IMR-90 (cell line): ENCODE measurements around the gene ERVK3-1. TPM values are rescaled to one million over a fixed set of nuclear protein-coding genes. Genes with fewer than 3 reads are reported as not detected.

Source experiments
- ATAC-seq: fragments of 200-7000 bp; cut with Tn5 transposase; 2 replicates; pipeline ENCODE4 v1.9.1; 2020; ENCODE audit warnings: low read depth, mild to moderate bottlenecking, moderate library complexity
- BruUV-seq: library from RNA; stranded (reverse); fragments of 400-500 nt; replicated peaks from 2 replicates; lab custom pipeline; 2021; lab: Mats Ljungman, UMichigan
- CTCF ChIA-PET: fragments of 300-600 bp; formaldehyde crosslinking; extraction: SDS; loops from one replicate; lab custom pipeline; 2021; ENCODE audit warnings: antibody characterized with exemption; lab: Yijun Ruan, JAX
- POLR2A ChIA-PET: fragments of 300-600 bp; sonication (Branson Sonifier 250); formaldehyde crosslinking; loops from one replicate; lab custom pipeline; 2022; ENCODE audit warnings: antibody characterized with exemption; ENCODE audit not compliant: unreplicated experiment; lab: Charles Lee
- DNase-seq: peaks from one replicate; pipeline ENCODE4 v3.0.0; 2013
- H2AFZ ChIP-seq: replicated peaks from 2 replicates; pipeline ENCODE3; 2013; ENCODE audit warnings: low read length, mild to moderate bottlenecking; ENCODE audit not compliant: poor library complexity
- H2AK5ac ChIP-seq: 2 replicates; pipeline ENCODE4 v1.6.1; 2013; ENCODE audit warnings: low read depth, low read length, inconsistent platforms
- H2AK9ac ChIP-seq: replicated peaks from 2 replicates; pipeline ENCODE3; 2013; ENCODE audit warnings: mild to moderate bottlenecking, low read depth, low read length, moderate library complexity; ENCODE audit not compliant: poor library complexity
- H2BK120ac ChIP-seq: 2 replicates; pipeline ENCODE4 v1.6.1; 2013; ENCODE audit warnings: low read depth, low read length, inconsistent platforms
- H2BK15ac ChIP-seq: 3 replicates; pipeline ENCODE4 v1.6.1; 2013; ENCODE audit warnings: low read depth, low read length, inconsistent platforms
- H2BK20ac ChIP-seq: 2 replicates; pipeline ENCODE4 v1.6.1; 2013; ENCODE audit warnings: low read depth, mild to moderate bottlenecking, inconsistent platforms, low read length, moderate library complexity
- H2BK5ac ChIP-seq: 2 replicates; pipeline ENCODE4 v1.6.1; 2013; ENCODE audit warnings: mild to moderate bottlenecking, low read depth, low read length, inconsistent platforms; ENCODE audit not compliant: poor library complexity, severe bottlenecking
- H3K14ac ChIP-seq: replicated peaks from 2 replicates; pipeline ENCODE4 v1.6.1; 2013; ENCODE audit warnings: low read depth, low read length, inconsistent platforms
- H3K18ac ChIP-seq: 2 replicates; pipeline ENCODE4 v1.6.1; 2013; ENCODE audit warnings: low read depth, low read length, control low read depth
- H3K23ac ChIP-seq: 2 replicates; pipeline ENCODE4 v1.6.1; 2013; ENCODE audit warnings: low read depth, low read length, inconsistent platforms
- H3K27ac ChIP-seq: 2 replicates; pipeline ENCODE4 v1.5.1; 2013; ENCODE audit warnings: mild to moderate bottlenecking, control low read depth, low read length; ENCODE audit not compliant: insufficient read depth
- H3K27me3 ChIP-seq: 2 replicates; pipeline ENCODE4 v1.6.1; 2013; ENCODE audit warnings: low read length; ENCODE audit not compliant: control insufficient read depth, insufficient read depth
- H3K36me3 ChIP-seq: 2 replicates; pipeline ENCODE4 v1.6.1; 2013; ENCODE audit warnings: low read length, mixed read lengths; ENCODE audit not compliant: control insufficient read depth, insufficient read depth
- H3K4ac ChIP-seq: 2 replicates; pipeline ENCODE4 v1.6.1; 2013; ENCODE audit warnings: low read depth, low read length, inconsistent platforms
- H3K4me1 ChIP-seq: 2 replicates; pipeline ENCODE4 v1.6.1; 2013; ENCODE audit warnings: low read length, mixed read lengths; ENCODE audit not compliant: control insufficient read depth, insufficient read depth
- H3K4me2 ChIP-seq: 2 replicates; pipeline ENCODE4 v1.6.1; 2013; ENCODE audit warnings: low read depth, mild to moderate bottlenecking, control low read depth, low read length, moderate library complexity
- H3K4me3 ChIP-seq: 2 replicates; pipeline ENCODE4 v1.5.1; 2013; ENCODE audit warnings: low read depth, mild to moderate bottlenecking, control low read depth, low read length, moderate library complexity; ENCODE audit not compliant: insufficient read depth
- H3K56ac ChIP-seq: 2 replicates; pipeline ENCODE4 v1.6.1; 2013; ENCODE audit warnings: low read length, inconsistent platforms; ENCODE audit not compliant: insufficient read depth; ENCODE audit errors: extremely low read depth
- H3K79me1 ChIP-seq, 2 experiments: 2 replicates each; pipeline ENCODE4 v1.6.1; 2013; ENCODE audit warnings: low read length in 2 of 2, inconsistent platforms in 1 of 2, low read depth in 1 of 2
- H3K9ac ChIP-seq: 2 replicates; pipeline ENCODE4 v1.6.1; 2013; ENCODE audit warnings: low read depth, low read length, control low read depth
- H3K9me1 ChIP-seq: 2 replicates; pipeline ENCODE4 v1.6.1; 2013; ENCODE audit warnings: low read length, inconsistent platforms; ENCODE audit not compliant: insufficient read depth
- H3K9me3 ChIP-seq: 2 replicates; pipeline ENCODE4 v1.6.1; 2013; ENCODE audit warnings: low read length; ENCODE audit not compliant: control insufficient read depth, insufficient read depth
- H4K20me1 ChIP-seq: 2 replicates; pipeline ENCODE4 v1.6.1; 2013; ENCODE audit warnings: low read length, inconsistent platforms; ENCODE audit not compliant: insufficient read depth
- H4K5ac ChIP-seq: 2 replicates; pipeline ENCODE4 v1.6.1; 2013; ENCODE audit warnings: mild to moderate bottlenecking, low read depth, low read length, control low read depth
- H4K8ac ChIP-seq, 2 experiments: 2 replicates each; pipeline ENCODE4 v1.6.1; 2013; ENCODE audit warnings: low read depth in 2 of 2, low read length in 2 of 2, control low read depth in 1 of 2, inconsistent platforms in 1 of 2
- H4K91ac ChIP-seq: 2 replicates; pipeline ENCODE4 v1.6.1; 2013; ENCODE audit warnings: low read depth, low read length, inconsistent platforms; ENCODE audit not compliant: insufficient read depth
- CHD1 ChIP-seq: IDR thresholded peaks from 2 replicates; pipeline ENCODE4 v1.6.1; 2012; ENCODE audit warnings: low read depth, low read length, improper control_type of control experiment
- MAZ ChIP-seq: IDR thresholded peaks from 2 replicates; pipeline ENCODE4 v1.6.1; 2012; ENCODE audit warnings: low read depth, mild to moderate bottlenecking, low read length, improper control_type of control experiment, moderate library complexity, borderline replicate concordance
- POLR2A ChIP-seq: IDR thresholded peaks from 2 replicates; pipeline ENCODE4 v1.6.1; 2012; ENCODE audit warnings: mild to moderate bottlenecking, low read depth, low read length
- RAD21 ChIP-seq: IDR thresholded peaks from 2 replicates; pipeline ENCODE4 v1.6.1; 2012; ENCODE audit warnings: low read length, improper control_type of control experiment
- RFX5 ChIP-seq: IDR thresholded peaks from 2 replicates; pipeline ENCODE4 v1.8.0; 2012; ENCODE audit warnings: low read depth, mild to moderate bottlenecking, low read length, moderate library complexity
- WGBS, 2 experiments: methylation state at CpG; one replicate each; pipeline versions ENCODE4 v1.1.5 to v1.1.7; 2013; ENCODE audit warnings: missing lambda C conversion rate in 2 of 2; ENCODE audit not compliant: insufficient read length in 1 of 2; ENCODE audit errors: extremely low coverage in 2 of 2; 5-methylcytosine and 5-hydroxymethylcytosine counted together
- dilution Hi-C: fragments of 300-500 bp; cut with HindIII; formaldehyde crosslinking; loops from one replicate; pipeline ENCODE4 v1.14.3; 2018; ENCODE audit warnings: low sequenced_read_pairs; ENCODE audit not compliant: unreplicated experiment
- in situ Hi-C: fragments of 300-500 bp; cut with MboI; formaldehyde crosslinking; loops from 3 replicates; pipeline ENCODE4 v1.14.3; 2019; ENCODE audit warnings: low sequenced_read_pairs, inconsistent platforms, mixed read lengths
- intact Hi-C: fragments of 100-400 bp; cut with micrococcal nuclease; formaldehyde crosslinking; loops from 2 replicates; pipeline ENCODE4 v1.10.0; 2022
- polyA plus RNA-seq, 3 experiments: library from polyadenylated mRNA; depleted of rRNA; stranded (reverse); fragments of >200 nt; gene quantifications; 2 replicates each; pipeline ENCODE4 v1.2.3, GENCODE V29; 2012; ENCODE audit warnings: low replicate concordance in 1 of 3
- total RNA-seq: library from RNA; depleted of rRNA; stranded (reverse); fragments of >200 nt; gene quantifications from 2 replicates; pipeline ENCODE4 v1.2.3, GENCODE V29; 2012
- TF ChIP-seq, protein P1 (sequence below): fragments of 150-350 bp; IDR thresholded peaks from 2 replicates; pipeline ENCODE4 v1.6.1; 2016; ENCODE audit warnings: low read depth, mild to moderate bottlenecking, low read length, moderate library complexity, borderline replicate concordance

The ERVK3-1 gene
- total and polyA plus RNA-seq, 2 of the 4 experiments (the other 2 are of a cell fraction), result 33.0 to 39.3 TPM

DNA sequence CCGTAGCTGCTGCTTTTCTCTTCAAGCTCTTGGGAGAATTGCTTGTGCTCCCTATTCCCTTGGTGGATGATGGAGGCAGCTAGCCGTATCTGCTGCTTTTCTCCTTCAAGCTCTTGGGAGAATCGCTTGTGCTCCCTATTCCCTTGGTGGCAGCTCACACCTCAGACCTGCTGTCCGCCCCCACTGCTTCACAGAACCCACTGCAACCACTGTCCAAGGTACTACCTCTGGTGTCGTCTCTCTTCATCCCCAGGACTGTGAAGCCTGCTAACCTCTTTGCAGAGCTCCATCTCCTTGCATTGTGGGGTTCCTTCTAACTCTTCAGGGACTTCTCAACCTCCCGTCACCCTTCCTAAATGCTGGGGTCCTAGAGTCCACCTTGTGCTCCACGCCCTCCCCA, 4.6 kb upstream of the ERVK3-1 start:
- DNase-seq (no peak), ATAC-seq (no peak)
- BruUV-seq, result no TSS peak
- ChIA-PET POLR2A (no interaction called here), CTCF (no interaction called here)
- intact Hi-C loops, result no loop called here
- Histone ChIP-seq H2AK5ac (no peak overlapping the region), H2AK9ac (no peak overlapping the region), H2BK5ac (no peak overlapping the region), H3K4me2 (no peak overlapping the region), H3K9ac (no peak overlapping the region), H3K4me1 (no peaks in the 10 kb centered on the region), H4K8ac (no peak overlapping the region), H3K4ac (no peak overlapping the region), H3K79me1 (peaks cover 35 to 45% of the 10 kb centered on the region in 2 experiments), H2BK15ac (no peak overlapping the region), H3K36me3 (peaks cover 37% of the 10 kb centered on the region), H3K27me3 (no peaks in the 10 kb centered on the region), H2BK120ac (no peak overlapping the region), H3K18ac (no peak overlapping the region), H3K56ac (no peak overlapping the region), H2AFZ (no peak overlapping the region), H3K14ac (no peak overlapping the region), H4K91ac (no peak overlapping the region), H3K4me3 (no peak overlapping the region), H3K9me1 (peaks cover 3% of the 10 kb centered on the region; the same call in 1 of the 2 replicates), H3K27ac (no peak overlapping the region), H3K23ac (no peak overlapping the region), H4K20me1 (peaks cover 4% of the 10 kb centered on the region; the same call in 1 of the 2 replicates), H4K5ac (no peak overlapping the region), H3K9me3 (peaks cover 11% of the 10 kb centered on the region), H2BK20ac (no peak overlapping the region)
- WGBS, 2 experiments, result 100% methylated on average over 3 of the region's 7 CpGs; no CpG with 5 or more reads in 1 of the 2 experiments
- TF ChIP-seq POLR2A, result no peak
- no peak for TF ChIP-seq RAD21
- TF ChIP-seq, protein P1, sequence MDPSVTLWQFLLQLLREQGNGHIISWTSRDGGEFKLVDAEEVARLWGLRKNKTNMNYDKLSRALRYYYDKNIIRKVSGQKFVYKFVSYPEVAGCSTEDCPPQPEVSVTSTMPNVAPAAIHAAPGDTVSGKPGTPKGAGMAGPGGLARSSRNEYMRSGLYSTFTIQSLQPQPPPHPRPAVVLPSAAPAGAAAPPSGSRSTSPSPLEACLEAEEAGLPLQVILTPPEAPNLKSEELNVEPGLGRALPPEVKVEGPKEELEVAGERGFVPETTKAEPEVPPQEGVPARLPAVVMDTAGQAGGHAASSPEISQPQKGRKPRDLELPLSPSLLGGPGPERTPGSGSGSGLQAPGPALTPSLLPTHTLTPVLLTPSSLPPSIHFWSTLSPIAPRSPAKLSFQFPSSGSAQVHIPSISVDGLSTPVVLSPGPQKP, result no peak
- no peak for TF ChIP-seq RFX5
- no peak for TF ChIP-seq MAZ
- TF ChIP-seq CHD1, result no peak
- in situ Hi-C loops, result no loop called here
- dilution Hi-C loops, result no loop called here
